Measurements from ENCODE around the gene LMX1A.

- TF ChIP-seq EZH2 (optimal IDR thresholded peaks at IDR 0.05; ENCODE audit: low read depth, low read length) (no peak), CTCF (IDR thresholded peaks at IDR 0.05; ENCODE audit: low read length) (no peak)
Observed at GRCh38 chr1:165169028-165169427, 187.5 kb downstream of the LMX1A start.
